H9 (cell line): ENCODE results near the gene ANKRD52. TPM values are rescaled to one million over a fixed set of nuclear protein-coding genes. Genes with fewer than 3 reads are reported as not detected.
A peak's percentile ranks its signal among the peaks of the same experiment; 100 is the strongest.

Experiments used
- DNase-seq: peaks from one replicate; pipeline ENCODE4 v3.0.0-alpha.2; 2017
- H2AFZ ChIP-seq: one replicate; pipeline ENCODE4 v1.6.1; 2013; ENCODE audit warnings: mild to moderate bottlenecking, low read length, control low read depth, moderate library complexity
- H2AK5ac ChIP-seq: 2 replicates; pipeline ENCODE4 v1.6.1; 2013; ENCODE audit warnings: low read length, control low read depth, mixed read lengths; ENCODE audit not compliant: insufficient read length
- H2BK120ac ChIP-seq: one replicate; pipeline ENCODE4 v1.6.1; 2013; ENCODE audit warnings: low read depth, mild to moderate bottlenecking, low read length, control low read depth, inconsistent platforms; ENCODE audit not compliant: poor library complexity, severe bottlenecking
- H2BK12ac ChIP-seq: 2 replicates; pipeline ENCODE4 v1.6.1; 2013; ENCODE audit warnings: low read length, control low read depth, mixed read lengths, low read depth; ENCODE audit not compliant: insufficient read length
- H2BK15ac ChIP-seq: 2 replicates; pipeline ENCODE4 v1.6.1; 2013; ENCODE audit warnings: low read depth, low read length, control low read depth
- H2BK20ac ChIP-seq: one replicate; pipeline ENCODE4 v1.6.1; 2013; ENCODE audit warnings: low read depth, mild to moderate bottlenecking, low read length, control low read depth, inconsistent platforms; ENCODE audit not compliant: poor library complexity, severe bottlenecking
- H2BK5ac ChIP-seq: 2 replicates; pipeline ENCODE4 v1.6.1; 2013; ENCODE audit warnings: low read length, control low read depth, mixed read lengths; ENCODE audit not compliant: insufficient read length
- H3K14ac ChIP-seq: 2 replicates; pipeline ENCODE4 v1.6.1; 2013; ENCODE audit warnings: low read length, control low read depth; ENCODE audit not compliant: insufficient read depth
- H3K18ac ChIP-seq: 2 replicates; pipeline ENCODE4 v1.6.1; 2013; ENCODE audit warnings: low read depth, mild to moderate bottlenecking, mixed read lengths, low read length, control low read depth; ENCODE audit not compliant: insufficient read length
- H3K23ac ChIP-seq: 2 replicates; pipeline ENCODE4 v1.6.1; 2013; ENCODE audit warnings: low read length, control low read depth, mixed read lengths, low read depth; ENCODE audit not compliant: insufficient read length
- H3K23me2 ChIP-seq: 2 replicates; pipeline ENCODE4 v1.6.1; 2013; ENCODE audit warnings: low read depth, mild to moderate bottlenecking, mixed read lengths, low read length, control low read depth; ENCODE audit not compliant: insufficient read length, poor library complexity, severe bottlenecking
- H3K27ac ChIP-seq: 2 replicates; pipeline ENCODE4 v1.5.1; 2013; ENCODE audit warnings: low read length, control low read depth, mixed read lengths, low read depth; ENCODE audit not compliant: insufficient read length
- H3K27me3 ChIP-seq: 2 replicates; pipeline ENCODE4 v1.6.1; 2013; ENCODE audit warnings: low read length, control low read depth, inconsistent platforms; ENCODE audit not compliant: insufficient read depth
- H3K4ac ChIP-seq: 2 replicates; pipeline ENCODE4 v1.6.1; 2013; ENCODE audit warnings: low read depth, mild to moderate bottlenecking, control low read depth, inconsistent platforms, low read length, moderate library complexity
- H3K4me1 ChIP-seq: 2 replicates; pipeline ENCODE4 v1.6.1; 2013; ENCODE audit warnings: low read length, control low read depth, inconsistent platforms; ENCODE audit not compliant: insufficient read depth
- H3K4me2 ChIP-seq: 2 replicates; pipeline ENCODE4 v1.6.1; 2013; ENCODE audit warnings: low read length, control low read depth, mixed read lengths; ENCODE audit not compliant: insufficient read length, insufficient read depth
- H3K56ac ChIP-seq: 2 replicates; pipeline ENCODE4 v1.6.1; 2013; ENCODE audit warnings: low read depth, mild to moderate bottlenecking, mixed read lengths, low read length, control low read depth; ENCODE audit not compliant: insufficient read length
- H3K79me1 ChIP-seq: 2 replicates; pipeline ENCODE4 v1.6.1; 2013; ENCODE audit warnings: low read depth, mild to moderate bottlenecking, moderate library complexity, low read length, control low read depth, inconsistent platforms; ENCODE audit not compliant: insufficient read depth, poor library complexity, severe bottlenecking
- H3K79me2 ChIP-seq: 2 replicates; pipeline ENCODE4 v1.6.1; 2013; ENCODE audit warnings: low read length, control low read depth, inconsistent platforms; ENCODE audit not compliant: insufficient read depth
- H3K9ac ChIP-seq: 2 replicates; pipeline ENCODE4 v1.6.1; 2013; ENCODE audit warnings: low read length, control low read depth, mixed read lengths; ENCODE audit not compliant: insufficient read length; ENCODE audit errors: extremely low read depth
- H3K9me3 ChIP-seq: one replicate; pipeline ENCODE4 v1.6.1; 2013; ENCODE audit warnings: low read depth, low read length, inconsistent platforms; ENCODE audit not compliant: control insufficient read depth
- H3T11ph ChIP-seq: one replicate; pipeline ENCODE4 v1.6.1; 2013; ENCODE audit warnings: mild to moderate bottlenecking, low read length, control low read depth, inconsistent platforms
- H4K20me1 ChIP-seq: one replicate; pipeline ENCODE4 v1.6.1; 2013; ENCODE audit not compliant: control insufficient read depth, insufficient read length, insufficient read depth
- H4K5ac ChIP-seq: 2 replicates; pipeline ENCODE4 v1.6.1; 2013; ENCODE audit warnings: low read depth, mild to moderate bottlenecking, mixed read lengths, low read length, control low read depth; ENCODE audit not compliant: insufficient read length
- H4K8ac ChIP-seq: replicated peaks from 2 replicates; pipeline ENCODE4 v1.6.1; 2013; ENCODE audit warnings: low read length, control low read depth, mixed read lengths, low read depth; ENCODE audit not compliant: insufficient read length
- H4K91ac ChIP-seq: 2 replicates; pipeline ENCODE4 v1.6.1; 2013; ENCODE audit warnings: low read depth, mild to moderate bottlenecking, moderate library complexity, mixed read lengths, low read length, control low read depth; ENCODE audit not compliant: insufficient read length
- H3K27ac Mint-ChIP-seq, 3 experiments: 2 replicates in 2 of 3; 3 replicates in 1 of 3; pipeline ENCODE4 v1.8.0; 2020 to 2021; ENCODE audit warnings: mixed read lengths in 3 of 3, mild to moderate bottlenecking in 1 of 3, moderate library complexity in 1 of 3
- H3K27me3 Mint-ChIP-seq: 2 replicates; pipeline ENCODE4 v1.8.0; 2021; ENCODE audit warnings: low read depth, mild to moderate bottlenecking, moderate library complexity, mixed read lengths
- H3K36me3 Mint-ChIP-seq, 3 experiments: 2 replicates in 2 of 3; 3 replicates in 1 of 3; pipeline ENCODE4 v1.8.0; 2020 to 2021; ENCODE audit warnings: low read depth in 3 of 3, mixed read lengths in 3 of 3; ENCODE audit not compliant: insufficient read depth in 1 of 3
- H3K4me1 Mint-ChIP-seq, 2 experiments: 2 replicates each; pipeline ENCODE4 v1.8.0; 2020; ENCODE audit warnings: mixed read lengths in 2 of 2
- H3K4me3 Mint-ChIP-seq, 2 experiments: 2 replicates in 1 of 2; 3 replicates in 1 of 2; pipeline ENCODE4 v1.8.0; 2020 to 2021; ENCODE audit warnings: mild to moderate bottlenecking in 2 of 2, mixed read lengths in 2 of 2, moderate library complexity in 1 of 2
- H3K9me3 Mint-ChIP-seq, 2 experiments: 2 replicates in 1 of 2; 3 replicates in 1 of 2; pipeline ENCODE4 v1.8.0; 2020; ENCODE audit warnings: mild to moderate bottlenecking in 2 of 2, mixed read lengths in 2 of 2, moderate library complexity in 1 of 2
- CTCF ChIP-seq: fragments of 200-600 bp; sonication (generic); conservative IDR thresholded peaks from 3 replicates; pipeline ENCODE4 v1.8.0; 2021; ENCODE audit warnings: antibody characterized with exemption, mild to moderate bottlenecking
- WGBS: extraction: QIAGEN DNeasy Blood & Tissue Kit; methylation state at CpG from one replicate; pipeline ENCODE4 v1.1.7; 2013; ENCODE audit warnings: missing lambda C conversion rate, low lambda C conversion rate, mixed read lengths; ENCODE audit not compliant: insufficient read length; ENCODE audit errors: extremely low coverage; 5-methylcytosine and 5-hydroxymethylcytosine counted together
- total RNA-seq: library from RNA; stranded (reverse); gene quantifications from 2 replicates; pipeline ENCODE4 v1.2.1, GENCODE V29; 2021

Gene ANKRD52
- total RNA-seq, 1 experiment from 2014 or later: 33.4 TPM

GRCh38 chr12:56260380-56260779, 2.2 kb upstream of the ANKRD52 start:
- no CpG with 5 or more reads among the region's 8 CpGs for WGBS
- H3K4me3 Mint-ChIP-seq: no peak overlapping the region

More at GRCh38 chr12:56260380-56260779, 2.2 kb upstream of the ANKRD52 start:
- H3T11ph ChIP-seq: no peak overlapping the region
- no peak overlapping the region for H2BK120ac ChIP-seq
- H3K27ac Mint-ChIP-seq: 0 out of 7 replicates have a peak overlapping the region, but pooled peaks of 1 of the 3 experiments have one; percentile 9
- H4K20me1 ChIP-seq: no peaks in the 10 kb centered on the region
- H3K9me3 Mint-ChIP-seq: no peaks in the 10 kb centered on the region; a peak in 1 of 5 replicates
- H3K9ac ChIP-seq: no peak overlapping the region
- no peaks in the 10 kb centered on the region for H3K27me3 ChIP-seq
- no peak overlapping the region for H3K4ac ChIP-seq
- H3K23ac ChIP-seq: no peak overlapping the region
- no peak overlapping the region for H2AK5ac ChIP-seq
- no peak overlapping the region for H2AFZ ChIP-seq
- H3K9me3 ChIP-seq: no peaks in the 10 kb centered on the region
- H3K27me3 Mint-ChIP-seq: peaks cover 2% of the 10 kb centered on the region; the same call in 1 of the 2 replicates
- H3K79me1 ChIP-seq: no peaks in the 10 kb centered on the region
- no peak overlapping the region for H2BK5ac ChIP-seq
- DNase-seq: no peak
- no peak overlapping the region for H2BK15ac ChIP-seq
- peaks cover 20% of the 10 kb centered on the region in 2 experiments for H3K4me1 Mint-ChIP-seq
- no peak overlapping the region for H3K27ac ChIP-seq
- no peaks in the 10 kb centered on the region for H3K4me1 ChIP-seq
- H3K56ac ChIP-seq: no peak overlapping the region
- H3K4me2 ChIP-seq: no peak overlapping the region
- H2BK12ac ChIP-seq: no peak overlapping the region
- H3K36me3 Mint-ChIP-seq: peaks cover 6 to 14% (median 13%) of the 10 kb centered on the region in 3 experiments; a peak in 6 of 7 replicates
- H4K5ac ChIP-seq: no peak overlapping the region
- no peak overlapping the region for H4K91ac ChIP-seq
- H3K79me2 ChIP-seq: no peaks in the 10 kb centered on the region
- no peak overlapping the region for H4K8ac ChIP-seq
- H3K18ac ChIP-seq: no peak overlapping the region
- H3K23me2 ChIP-seq: no peaks in the 10 kb centered on the region
- no peak for TF ChIP-seq CTCF
- no peak overlapping the region for H2BK20ac ChIP-seq
- H3K14ac ChIP-seq: no peak overlapping the region
